Mesendoderm (in vitro differentiated cells): Measurements from ENCODE around the gene SLC6A15.

Experiments
- DNase-seq: peaks from one replicate; pipeline ENCODE4 v3.0.0; 2013
- H2AK5ac ChIP-seq: 2 replicates; pipeline ENCODE4 v1.6.1; 2013; ENCODE audit warnings: low read length, inconsistent platforms
- H2BK120ac ChIP-seq: 2 replicates; pipeline ENCODE4 v1.6.1; 2013; ENCODE audit warnings: low read depth, mild to moderate bottlenecking, low read length, moderate library complexity, mixed read lengths
- H2BK15ac ChIP-seq: replicated peaks from 2 replicates; pipeline ENCODE4 v1.6.1; 2013; ENCODE audit warnings: low read depth, mild to moderate bottlenecking, moderate library complexity
- H2BK5ac ChIP-seq: 2 replicates; pipeline ENCODE4 v1.6.1; 2013; ENCODE audit warnings: low read length, inconsistent platforms
- H3K18ac ChIP-seq: 2 replicates; pipeline ENCODE4 v1.6.1; 2013; ENCODE audit warnings: mild to moderate bottlenecking, low read length, mixed read lengths
- H3K23ac ChIP-seq: one replicate; pipeline ENCODE4 v1.6.1; 2013; ENCODE audit warnings: low read length
- H3K27ac ChIP-seq: 2 replicates; pipeline ENCODE4 v1.5.1; 2013; ENCODE audit warnings: low read depth, mild to moderate bottlenecking, inconsistent platforms, low read length, moderate library complexity
- H3K27me3 ChIP-seq: 2 replicates; pipeline ENCODE4 v1.6.1; 2013; ENCODE audit warnings: low read length, control low read depth, mild to moderate bottlenecking, inconsistent platforms; ENCODE audit not compliant: insufficient read depth, poor library complexity
- H3K36me3 ChIP-seq: 2 replicates; pipeline ENCODE4 v1.6.1; 2013; ENCODE audit warnings: low read length, inconsistent platforms; ENCODE audit not compliant: control insufficient read depth, insufficient read depth
- H3K4ac ChIP-seq: one replicate; pipeline ENCODE4 v1.6.1; 2013; ENCODE audit warnings: low read depth, mild to moderate bottlenecking, low read length, moderate library complexity
- H3K4me1 ChIP-seq: 2 replicates; pipeline ENCODE4 v1.6.1; 2013; ENCODE audit warnings: low read depth, low read length, inconsistent platforms; ENCODE audit not compliant: control insufficient read depth
- H3K4me2 ChIP-seq: 2 replicates; pipeline ENCODE4 v1.6.1; 2013; ENCODE audit warnings: low read length
- H3K4me3 ChIP-seq: 2 replicates; pipeline ENCODE4 v1.5.1; 2013; ENCODE audit warnings: mild to moderate bottlenecking, low read length
- H3K56ac ChIP-seq: one replicate; pipeline ENCODE4 v1.6.1; 2013; ENCODE audit warnings: low read length
- H3K79me1 ChIP-seq: 2 replicates; pipeline ENCODE4 v1.6.1; 2013; ENCODE audit warnings: low read length, inconsistent platforms
- H3K79me2 ChIP-seq: 2 replicates; pipeline ENCODE4 v1.6.1; 2013; ENCODE audit warnings: mild to moderate bottlenecking, low read length; ENCODE audit not compliant: control insufficient read depth, insufficient read depth
- H3K9ac ChIP-seq: 2 replicates; pipeline ENCODE4 v1.6.1; 2013; ENCODE audit warnings: low read length, inconsistent platforms
- H4K5ac ChIP-seq: one replicate; pipeline ENCODE4 v1.6.1; 2013; ENCODE audit warnings: low read length
- H4K8ac ChIP-seq: one replicate; pipeline ENCODE4 v1.6.1; 2013; ENCODE audit warnings: low read depth, mild to moderate bottlenecking, control low read depth, low read length, moderate library complexity
- WGBS: extraction: QIAGEN DNeasy Blood & Tissue Kit; methylation state at CpG from one replicate; pipeline ENCODE4 v1.1.7; 2013; ENCODE audit warnings: low lambda C conversion rate, missing lambda C conversion rate; ENCODE audit not compliant: insufficient coverage; ENCODE audit errors: extremely low coverage; 5-methylcytosine and 5-hydroxymethylcytosine counted together

The SLC6A15 gene

DNA sequence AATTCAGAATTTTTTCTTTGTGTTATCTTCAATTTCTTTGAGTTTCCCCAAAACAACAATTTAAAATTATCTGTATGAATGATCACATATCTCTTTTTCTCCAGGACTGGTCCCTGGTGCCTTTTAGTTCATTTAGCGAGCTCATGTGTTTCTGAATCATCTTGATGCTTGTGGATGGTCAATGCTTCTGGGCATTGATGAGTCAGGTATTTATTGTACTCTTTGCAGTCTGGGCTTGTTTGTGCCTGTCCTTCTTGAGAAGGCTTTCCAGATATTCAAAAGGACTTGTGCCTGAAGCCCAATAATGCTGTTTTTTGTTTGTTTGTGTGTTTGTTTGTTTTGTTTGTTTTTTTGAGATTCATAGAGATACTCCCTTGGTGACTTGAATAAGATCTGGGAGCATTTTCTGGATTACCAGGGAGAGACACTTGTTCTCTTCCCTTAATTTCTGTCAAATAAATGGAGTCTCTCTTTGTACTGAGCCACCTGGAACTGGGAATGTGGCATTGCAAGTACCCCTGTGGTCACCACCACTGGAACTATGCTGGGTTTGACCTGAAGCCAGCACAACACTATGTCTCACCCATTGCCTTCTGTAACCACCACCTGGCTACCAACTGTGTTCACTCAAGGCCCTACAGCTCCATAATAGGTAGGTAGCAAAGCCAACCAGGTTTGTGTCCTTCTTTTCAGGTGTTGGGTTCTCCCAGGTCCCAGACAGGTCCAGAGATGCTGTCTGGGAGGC is 56.3 kb downstream of the SLC6A15 start:
- Histone ChIP-seq H4K8ac (no peak overlapping the region), H2BK120ac (no peak overlapping the region), H3K4ac (no peak overlapping the region), H3K36me3 (no peaks in the 10 kb centered on the region), H3K9ac (no peak overlapping the region), H3K4me2 (no peak overlapping the region), H3K4me1 (no peaks in the 10 kb centered on the region), H3K4me3 (no peak overlapping the region), H3K18ac (no peak overlapping the region), H2BK5ac (no peak overlapping the region), H3K56ac (no peak overlapping the region), H4K5ac (no peak overlapping the region), H3K23ac (no peak overlapping the region), H2BK15ac (no peak overlapping the region), H3K27me3 (no peaks in the 10 kb centered on the region), H3K79me2 (no peaks in the 10 kb centered on the region), H2AK5ac (no peak overlapping the region), H3K79me1 (no peaks in the 10 kb centered on the region), H3K27ac (no peak overlapping the region)
- no peak for DNase-seq
- no CpG with 5 or more reads among the region's 1 CpG for WGBS

GRCh38 chr12:84843593-84844144 is 68.9 kb downstream of the SLC6A15 start:
- Histone ChIP-seq H2AK5ac (no peak overlapping the region), H3K9ac (no peak overlapping the region), H3K79me1 (no peaks in the 10 kb centered on the region), H3K4me2 (no peak overlapping the region), H2BK120ac (no peak overlapping the region), H3K4me1 (no peaks in the 10 kb centered on the region), H4K8ac (no peak overlapping the region), H2BK5ac (no peak overlapping the region), H2BK15ac (no peak overlapping the region), H3K4ac (no peak overlapping the region), H4K5ac (no peak overlapping the region), H3K23ac (no peak overlapping the region), H3K18ac (no peak overlapping the region), H3K4me3 (no peak overlapping the region), H3K27me3 (no peaks in the 10 kb centered on the region), H3K56ac (no peak overlapping the region), H3K79me2 (no peaks in the 10 kb centered on the region), H3K27ac (no peak overlapping the region), H3K36me3 (no peaks in the 10 kb centered on the region)
- no peak for DNase-seq
- no CpG with 5 or more reads among the region's 1 CpG for WGBS

- Histone ChIP-seq H3K79me2 (no peaks in the 10 kb centered on the region), H3K56ac (no peak overlapping the region), H3K79me1 (no peaks in the 10 kb centered on the region), H4K5ac (no peak overlapping the region), H3K4me3 (no peak overlapping the region), H3K18ac (no peak overlapping the region), H3K4me1 (no peaks in the 10 kb centered on the region), H3K4ac (no peak overlapping the region), H3K27me3 (no peaks in the 10 kb centered on the region), H2BK5ac (no peak overlapping the region), H3K23ac (no peak overlapping the region), H3K36me3 (no peaks in the 10 kb centered on the region), H3K4me2 (no peak overlapping the region), H2BK120ac (no peak overlapping the region), H3K9ac (no peak overlapping the region), H4K8ac (no peak overlapping the region), H3K27ac (no peak overlapping the region), H2AK5ac (no peak overlapping the region), H2BK15ac (no peak overlapping the region)
- WGBS = 100% methylated on average over 1 of the region's 2 CpGs
- DNase-seq = peak; percentile 40
Measured at GRCh38 chr12:84842406-84843013, 70.1 kb downstream of the SLC6A15 start.

DNA sequence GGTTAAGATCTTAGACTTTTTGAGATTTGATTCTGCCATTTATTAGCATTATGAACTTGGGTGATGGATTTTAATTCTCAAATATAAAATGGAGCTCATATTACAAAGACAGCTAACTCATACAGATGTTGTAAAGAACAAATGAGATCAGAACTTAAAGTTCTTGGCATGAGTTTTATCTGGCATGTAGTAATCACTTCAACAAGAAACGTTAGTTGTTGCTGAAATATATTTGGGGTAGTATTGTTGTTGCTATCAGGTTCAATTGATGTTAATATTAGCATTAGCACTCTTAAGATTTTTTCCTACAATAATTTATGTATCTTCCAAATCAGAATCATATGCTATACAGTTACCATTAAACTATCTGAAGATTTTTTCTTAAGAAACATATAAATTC is 71.0 kb downstream of the SLC6A15 start:
- H3K36me3 ChIP-seq = no peaks in the 10 kb centered on the region
- no peak overlapping the region for H3K4me3 ChIP-seq
- H4K5ac ChIP-seq = no peak overlapping the region
- H3K9ac ChIP-seq = no peak overlapping the region
- no peaks in the 10 kb centered on the region for H3K79me2 ChIP-seq
- no CpG with 5 or more reads among the region's 1 CpG for WGBS
- H4K8ac ChIP-seq = no peak overlapping the region
- no peak overlapping the region for H3K4me2 ChIP-seq
- H2BK120ac ChIP-seq = no peak overlapping the region
- H2BK15ac ChIP-seq = no peak overlapping the region
- H3K79me1 ChIP-seq = no peaks in the 10 kb centered on the region
- H3K27ac ChIP-seq = no peak overlapping the region
- H3K18ac ChIP-seq = no peak overlapping the region
- H2BK5ac ChIP-seq = no peak overlapping the region
- H3K23ac ChIP-seq = no peak overlapping the region
- H3K56ac ChIP-seq = no peak overlapping the region
- H3K27me3 ChIP-seq = no peaks in the 10 kb centered on the region
- H3K4ac ChIP-seq = no peak overlapping the region
- no peak overlapping the region for H2AK5ac ChIP-seq
- H3K4me1 ChIP-seq = no peaks in the 10 kb centered on the region
- DNase-seq = no peak

DNA sequence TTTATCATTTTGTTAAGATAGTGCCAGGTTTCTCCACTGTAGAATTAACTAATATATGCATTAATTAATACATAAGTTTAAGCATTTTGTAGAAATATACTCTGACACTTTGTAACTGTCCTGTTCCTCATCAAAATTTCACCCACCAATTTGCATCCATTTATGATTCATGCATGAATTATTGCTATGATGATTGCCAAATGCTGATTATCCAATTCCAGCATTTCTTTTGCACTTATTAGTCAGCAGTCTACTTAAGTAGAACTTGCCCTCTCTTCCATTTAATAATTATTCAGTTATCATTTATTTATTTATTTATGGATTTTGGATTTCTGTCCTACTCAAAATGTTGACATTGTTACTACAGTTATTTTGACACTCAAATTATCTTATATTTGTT is 72.2 kb downstream of the SLC6A15 start:
- no peak overlapping the region for H3K56ac ChIP-seq
- no peak overlapping the region for H4K8ac ChIP-seq
- H3K27ac ChIP-seq = no peak overlapping the region
- no peaks in the 10 kb centered on the region for H3K4me1 ChIP-seq
- H4K5ac ChIP-seq = no peak overlapping the region
- no peak for DNase-seq
- H3K9ac ChIP-seq = no peak overlapping the region
- no peaks in the 10 kb centered on the region for H3K79me2 ChIP-seq
- no peak overlapping the region for H3K23ac ChIP-seq
- H3K4me2 ChIP-seq = no peak overlapping the region
- no peaks in the 10 kb centered on the region for H3K36me3 ChIP-seq
- no peaks in the 10 kb centered on the region for H3K27me3 ChIP-seq
- no peak overlapping the region for H2AK5ac ChIP-seq
- no peak overlapping the region for H2BK15ac ChIP-seq
- H3K79me1 ChIP-seq = no peaks in the 10 kb centered on the region
- no peak overlapping the region for H2BK5ac ChIP-seq
- H3K18ac ChIP-seq = no peak overlapping the region
- H3K4ac ChIP-seq = no peak overlapping the region
- H3K4me3 ChIP-seq = no peak overlapping the region
- H2BK120ac ChIP-seq = no peak overlapping the region
